ENCODE data around the gene MAPKAPK3.

Gene MAPKAPK3

GRCh38 chr3:50575372-50575771, 41.6 kb upstream of the MAPKAPK3 start:
- Histone ChIP-seq H3K9ac (ENCODE audit: low read depth, low read length, poor library complexity, severe bottlenecking) (no peak overlapping the region), H3K4me3 (ENCODE audit: low read length, poor library complexity, severe bottlenecking) (no peak overlapping the region), H3K4me1 (ENCODE audit: insufficient read depth, low read length, poor library complexity, severe bottlenecking) (peaks cover 6% of the 10 kb centered on the region), H3K79me2 (ENCODE audit: insufficient read depth, low read length) (peaks cover 3% of the 10 kb centered on the region; the same call in 1 of the 2 replicates), H3K4me2 (ENCODE audit: low read depth, low read length, poor library complexity, severe bottlenecking) (no peak overlapping the region), H3K9me2 (replicated peaks; ENCODE audit: low read depth, low read length) (no peaks in the 10 kb centered on the region), H4K20me1 (ENCODE audit: insufficient read depth, low read length, poor library complexity, severe bottlenecking) (no peaks in the 10 kb centered on the region), H3K27me3 (ENCODE audit: insufficient read depth, low read length, poor library complexity, severe bottlenecking) (no peaks in the 10 kb centered on the region), H3K36me3 (ENCODE audit: insufficient read depth, low read length) (no peaks in the 10 kb centered on the region), H3K9me3 (ENCODE audit: insufficient read depth, low read depth, low read length) (no peaks in the 10 kb centered on the region), H2AFZ (ENCODE audit: low read length) (no peak overlapping the region), H3F3A (ENCODE audit: low read depth) (no peaks in the 10 kb centered on the region)
- TF ChIP-seq CTCF (conservative IDR thresholded peaks at IDR 0.05; ENCODE audit: low read length) (no peak), EZH2phosphoT487 (IDR thresholded peaks at IDR 0.05; ENCODE audit: borderline replicate concordance) (no peak)

GRCh38 chr3:50577348-50577747, 39.6 kb upstream of the MAPKAPK3 start:
- TF ChIP-seq EZH2phosphoT487 (IDR thresholded peaks at IDR 0.05; ENCODE audit: borderline replicate concordance), result no peak
- no peaks in the 10 kb centered on the region for H3K79me2 ChIP-seq (ENCODE audit: insufficient read depth, low read length)
- no peaks in the 10 kb centered on the region for H3K9me3 ChIP-seq (ENCODE audit: insufficient read depth, low read depth, low read length)
- no peak overlapping the region for H3K4me3 ChIP-seq (ENCODE audit: low read length, poor library complexity, severe bottlenecking)
- no peaks in the 10 kb centered on the region for H3K36me3 ChIP-seq (ENCODE audit: insufficient read depth, low read length)
- no peak overlapping the region for H3K4me2 ChIP-seq (ENCODE audit: low read depth, low read length, poor library complexity, severe bottlenecking)
- H3K9ac ChIP-seq (ENCODE audit: low read depth, low read length, poor library complexity, severe bottlenecking), result no peak overlapping the region
- H2AFZ ChIP-seq (ENCODE audit: low read length), result no peak overlapping the region
- H3K9me2 ChIP-seq (replicated peaks; ENCODE audit: low read depth, low read length), result no peaks in the 10 kb centered on the region
- H4K20me1 ChIP-seq (ENCODE audit: insufficient read depth, low read length, poor library complexity, severe bottlenecking), result no peaks in the 10 kb centered on the region
- H3K27me3 ChIP-seq (ENCODE audit: insufficient read depth, low read length, poor library complexity, severe bottlenecking), result no peaks in the 10 kb centered on the region
- no peaks in the 10 kb centered on the region for H3K4me1 ChIP-seq (ENCODE audit: insufficient read depth, low read length, poor library complexity, severe bottlenecking)
- H3F3A ChIP-seq (ENCODE audit: low read depth), result no peaks in the 10 kb centered on the region

- H3K9me2 ChIP-seq (replicated peaks; ENCODE audit: low read depth, low read length), result no peaks in the 10 kb centered on the region
- no peaks in the 10 kb centered on the region for H3K36me3 ChIP-seq (ENCODE audit: insufficient read depth, low read length)
- H3K4me2 ChIP-seq (ENCODE audit: low read depth, low read length, poor library complexity, severe bottlenecking), result no peak overlapping the region
- H4K20me1 ChIP-seq (ENCODE audit: insufficient read depth, low read length, poor library complexity, severe bottlenecking), result no peaks in the 10 kb centered on the region
- H2AFZ ChIP-seq (ENCODE audit: low read length), result no peak overlapping the region
- no peaks in the 10 kb centered on the region for H3K9me3 ChIP-seq (ENCODE audit: insufficient read depth, low read depth, low read length)
- H3K4me1 ChIP-seq (ENCODE audit: insufficient read depth, low read length, poor library complexity, severe bottlenecking), result no peaks in the 10 kb centered on the region
- no peaks in the 10 kb centered on the region for H3K27me3 ChIP-seq (ENCODE audit: insufficient read depth, low read length, poor library complexity, severe bottlenecking)
- H3K9ac ChIP-seq (ENCODE audit: low read depth, low read length, poor library complexity, severe bottlenecking), result no peak overlapping the region
- no peaks in the 10 kb centered on the region for H3F3A ChIP-seq (ENCODE audit: low read depth)
- no peaks in the 10 kb centered on the region for H3K79me2 ChIP-seq (ENCODE audit: insufficient read depth, low read length)
- H3K4me3 ChIP-seq (ENCODE audit: low read length, poor library complexity, severe bottlenecking), result no peak overlapping the region
- TF ChIP-seq CTCF (conservative IDR thresholded peaks at IDR 0.05; ENCODE audit: low read length) (no peak), EZH2phosphoT487 (IDR thresholded peaks at IDR 0.05; ENCODE audit: borderline replicate concordance) (no peak)
Observed at GRCh38 chr3:50580683-50581458, 36.1 kb upstream of the MAPKAPK3 start.

GRCh38 chr3:50581459-50581842, 35.5 kb upstream of the MAPKAPK3 start:
- Histone ChIP-seq H3K4me2 (ENCODE audit: low read depth, low read length, poor library complexity, severe bottlenecking) (no peak overlapping the region), H3K79me2 (ENCODE audit: insufficient read depth, low read length) (no peaks in the 10 kb centered on the region), H3K9me2 (replicated peaks; ENCODE audit: low read depth, low read length) (no peaks in the 10 kb centered on the region), H3K4me1 (ENCODE audit: insufficient read depth, low read length, poor library complexity, severe bottlenecking) (no peaks in the 10 kb centered on the region), H3K27me3 (ENCODE audit: insufficient read depth, low read length, poor library complexity, severe bottlenecking) (no peaks in the 10 kb centered on the region), H2AFZ (ENCODE audit: low read length) (no peak overlapping the region), H3K9ac (ENCODE audit: low read depth, low read length, poor library complexity, severe bottlenecking) (no peak overlapping the region), H3F3A (ENCODE audit: low read depth) (no peaks in the 10 kb centered on the region), H3K4me3 (ENCODE audit: low read length, poor library complexity, severe bottlenecking) (no peak overlapping the region), H3K36me3 (ENCODE audit: insufficient read depth, low read length) (no peaks in the 10 kb centered on the region), H4K20me1 (ENCODE audit: insufficient read depth, low read length, poor library complexity, severe bottlenecking) (no peaks in the 10 kb centered on the region), H3K9me3 (ENCODE audit: insufficient read depth, low read depth, low read length) (no peaks in the 10 kb centered on the region)
- TF ChIP-seq CTCF (conservative IDR thresholded peaks at IDR 0.05; ENCODE audit: low read length) (no peak), EZH2phosphoT487 (IDR thresholded peaks at IDR 0.05; ENCODE audit: borderline replicate concordance) (no peak)
